CD8-positive, alpha-beta memory T cell (primary cell): ENCODE data around the gene FBXW12. TPM values are rescaled to one million over a fixed set of nuclear protein-coding genes. Genes with fewer than 3 reads are reported as not detected.

ENCODE experiments used
- CTCF ChIA-PET: fragments of 350-600 bp; sonication (Branson Sonifier 250); formaldehyde crosslinking; loops from one replicate; lab custom pipeline; 2021; ENCODE audit warnings: antibody characterized with exemption; lab: Charles Lee
- POLR2A ChIA-PET: fragments of 350-600 bp; sonication (Branson Sonifier 250); formaldehyde crosslinking; loops from one replicate; lab custom pipeline; 2021; ENCODE audit warnings: antibody characterized with exemption; lab: Charles Lee
- DNase-seq, 5 donors: peaks; one replicate each; pipeline versions ENCODE4 v3.0.0 to v3.0.0-alpha.2; 2020 to 2022; ENCODE audit warnings: mixed read lengths in 1 of 5
- H3K27ac ChIP-seq: one replicate; pipeline ENCODE4 v1.7.0; 2013; ENCODE audit warnings: low read depth, mild to moderate bottlenecking, low read length, moderate library complexity
- H3K27me3 ChIP-seq: 2 replicates; pipeline ENCODE4 v1.7.0; 2013; ENCODE audit warnings: low read length, mild to moderate bottlenecking; ENCODE audit not compliant: insufficient read depth, poor library complexity, severe bottlenecking
- H3K36me3 ChIP-seq: 2 replicates; pipeline ENCODE4 v1.7.0; 2013; ENCODE audit warnings: mild to moderate bottlenecking, low read length, moderate library complexity; ENCODE audit not compliant: insufficient read depth
- H3K4me1 ChIP-seq: 2 replicates; pipeline ENCODE4 v1.7.0; 2013; ENCODE audit warnings: mild to moderate bottlenecking, low read length, moderate library complexity; ENCODE audit not compliant: insufficient read depth
- H3K4me3 ChIP-seq: 2 replicates; pipeline ENCODE4 v1.7.0; 2013; ENCODE audit warnings: mild to moderate bottlenecking, low read length
- H3K9me3 ChIP-seq: 2 replicates; pipeline ENCODE4 v1.7.0; 2013; ENCODE audit warnings: mild to moderate bottlenecking, low read length
- H3K27ac Mint-ChIP-seq, 8 donors: one replicate each; pipeline ENCODE4 v1.8.0; 2020 to 2021; ENCODE audit warnings: mixed read lengths in 8 of 8, mild to moderate bottlenecking in 6 of 8, inconsistent platforms in 3 of 8, moderate library complexity in 3 of 8
- H3K27me3 Mint-ChIP-seq, 2 donors: one replicate each; pipeline ENCODE4 v1.8.0; 2020 to 2021; ENCODE audit warnings: mixed read lengths in 2 of 2, mild to moderate bottlenecking in 1 of 2, moderate library complexity in 1 of 2
- H3K36me3 Mint-ChIP-seq, 3 donors: one replicate each; pipeline ENCODE4 v1.8.0; 2020 to 2021; ENCODE audit warnings: mixed read lengths in 3 of 3, inconsistent platforms in 1 of 3, mild to moderate bottlenecking in 1 of 3
- H3K4me1 Mint-ChIP-seq, 3 donors: one replicate each; pipeline ENCODE4 v1.8.0; 2020 to 2021; ENCODE audit warnings: mixed read lengths in 3 of 3, inconsistent platforms in 1 of 3, mild to moderate bottlenecking in 1 of 3
- H3K4me3 Mint-ChIP-seq, 7 donors: one replicate each; pipeline ENCODE4 v1.8.0; 2020 to 2021; ENCODE audit warnings: mixed read lengths in 7 of 7, mild to moderate bottlenecking in 6 of 7, moderate library complexity in 4 of 7, inconsistent platforms in 2 of 7
- H3K9me3 Mint-ChIP-seq, 5 donors: one replicate each; pipeline ENCODE4 v1.8.0; 2020 to 2022; ENCODE audit warnings: mixed read lengths in 5 of 5, mild to moderate bottlenecking in 3 of 5, moderate library complexity in 2 of 5, inconsistent platforms in 1 of 5
- polyA plus RNA-seq: library from polyadenylated mRNA; unstranded; fragments of 300-500 nt; fragmentation: Illumina TruSeq; gene quantifications from one replicate; pipeline ENCODE4 v1.2.3, GENCODE V29; 2021
- total RNA-seq, 2 experiments: library from RNA; stranded (reverse); gene quantifications; one replicate each; pipeline ENCODE4 v1.2.3, GENCODE V29; 2021

FBXW12 gene
- total and polyA plus RNA-seq, 3 experiments from 2014 or later = not detected

DNA sequence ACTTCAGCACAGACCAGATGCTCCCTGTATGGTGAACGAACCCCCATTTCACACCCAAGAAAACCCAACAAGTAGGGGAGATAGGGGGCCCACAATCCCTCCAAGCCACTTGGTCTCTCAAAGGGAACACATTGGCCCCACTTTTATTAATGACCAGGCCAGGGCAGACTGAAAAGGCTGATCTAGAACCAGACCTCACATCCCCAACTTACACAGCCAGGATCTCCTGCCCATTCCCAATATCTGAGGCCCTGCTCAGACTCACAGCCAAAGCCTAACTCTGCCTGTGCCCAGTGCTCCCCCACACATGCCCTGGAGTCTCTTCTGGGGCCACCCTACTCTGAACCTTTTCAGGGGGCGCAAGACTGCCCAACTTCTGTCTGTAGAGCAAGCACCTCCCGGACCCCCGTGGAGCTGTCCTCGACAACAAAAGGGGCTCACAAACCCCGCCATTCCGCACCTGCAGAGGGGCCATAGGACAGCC is 56.1 kb downstream of the FBXW12 start:
- ChIA-PET CTCF (interaction anchor here (0.6 to 1.9 kb wide), 4 partner anchors 8 to 130 kb away, joined by 3 to 5 read pairs (median 3); no protein-coding TSS in a partner anchor), POLR2A (no interaction called here)
- Mint-ChIP-seq H3K36me3 (peaks cover 0 to 11% (median 0%) of the 10 kb centered on the region in 3 donors), H3K27me3 (peaks cover 0 to 4% of the 10 kb centered on the region in 2 donors), H3K27ac (peak overlapping the region in 6 of 8 donors; percentile 42 to 92 (median 56)), H3K4me3 (peak overlapping the region; percentile 40 to 84 (median 63)), H3K9me3 (no peaks in the 10 kb centered on the region), H3K4me1 (peaks cover 0 to 16% (median 2%) of the 10 kb centered on the region in 3 donors)
- Histone ChIP-seq H3K9me3 (no peaks in the 10 kb centered on the region), H3K27ac (no peak overlapping the region), H3K4me3 (no peak overlapping the region), H3K27me3 (no peaks in the 10 kb centered on the region), H3K36me3 (no peaks in the 10 kb centered on the region), H3K4me1 (peaks cover 8% of the 10 kb centered on the region)
- no peak for DNase-seq

DNA sequence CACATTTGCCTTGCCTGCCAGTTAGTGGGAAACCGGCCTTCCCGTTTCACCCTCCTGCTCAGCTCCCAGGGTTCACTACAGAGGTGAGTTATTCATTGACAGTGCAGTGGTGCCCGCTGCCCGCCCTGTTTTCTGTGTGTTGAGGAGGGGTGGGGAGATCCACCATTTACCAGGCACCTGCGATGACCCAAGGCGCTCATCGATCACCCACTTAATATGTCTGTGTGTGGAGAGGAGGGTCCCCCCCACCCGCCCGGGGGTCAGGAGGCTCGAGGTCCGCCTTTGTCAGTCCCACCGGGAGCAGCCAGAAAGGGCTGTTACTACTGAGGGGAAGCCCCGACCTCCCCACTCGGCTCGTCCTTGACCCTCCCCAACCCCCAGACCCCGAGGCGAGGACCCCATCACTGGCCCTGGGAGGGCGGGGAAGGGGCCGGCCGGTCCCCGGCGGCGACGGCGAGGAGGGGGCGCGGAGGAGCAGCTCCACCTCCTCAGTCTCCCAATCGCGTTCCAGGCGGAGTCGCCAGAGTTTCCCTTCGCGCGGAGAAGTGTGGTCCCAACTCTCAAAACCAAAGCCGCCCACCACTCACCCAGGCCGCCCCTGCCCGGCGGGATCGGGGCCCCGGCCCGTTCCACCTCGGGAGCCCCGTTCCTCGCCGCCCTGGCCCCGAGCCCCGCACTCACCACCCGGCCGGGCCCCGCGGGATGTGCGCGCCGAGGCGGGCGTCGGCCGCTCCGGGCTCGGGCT is 56.7 kb downstream of the FBXW12 start:
- Mint-ChIP-seq H3K9me3 (no peaks in the 10 kb centered on the region), H3K4me1 (peaks cover 0 to 16% (median 2%) of the 10 kb centered on the region in 3 donors), H3K27ac (peak overlapping the region in 2 of 8 donors; percentile 56 to 92), H3K27me3 (peaks cover 0 to 4% of the 10 kb centered on the region in 2 donors), H3K36me3 (peaks cover 0 to 16% (median 0%) of the 10 kb centered on the region in 3 donors), H3K4me3 (peak overlapping the region; percentile 40 to 84 (median 63))
- H3K27me3 ChIP-seq = no peaks in the 10 kb centered on the region
- no peak overlapping the region for H3K4me3 ChIP-seq
- POLR2A ChIA-PET = interaction anchor here (0.5 to 1.2 kb wide), 2 partner anchors 11 to 17 kb away, joined by 3 read pairs; partner anchors contain the start of gene CCDC51
- no peaks in the 10 kb centered on the region for H3K36me3 ChIP-seq
- CTCF ChIA-PET = interaction anchor here (1.0 to 1.9 kb wide), 4 partner anchors 11 to 129 kb away, joined by 3 to 5 read pairs (median 3); partner anchors contain the start of genes CCDC51 and TMA7
- H3K4me1 ChIP-seq = peaks cover 8% of the 10 kb centered on the region
- H3K9me3 ChIP-seq = no peaks in the 10 kb centered on the region
- H3K27ac ChIP-seq = peak overlapping the region; percentile 4
- no peak for DNase-seq

DNA sequence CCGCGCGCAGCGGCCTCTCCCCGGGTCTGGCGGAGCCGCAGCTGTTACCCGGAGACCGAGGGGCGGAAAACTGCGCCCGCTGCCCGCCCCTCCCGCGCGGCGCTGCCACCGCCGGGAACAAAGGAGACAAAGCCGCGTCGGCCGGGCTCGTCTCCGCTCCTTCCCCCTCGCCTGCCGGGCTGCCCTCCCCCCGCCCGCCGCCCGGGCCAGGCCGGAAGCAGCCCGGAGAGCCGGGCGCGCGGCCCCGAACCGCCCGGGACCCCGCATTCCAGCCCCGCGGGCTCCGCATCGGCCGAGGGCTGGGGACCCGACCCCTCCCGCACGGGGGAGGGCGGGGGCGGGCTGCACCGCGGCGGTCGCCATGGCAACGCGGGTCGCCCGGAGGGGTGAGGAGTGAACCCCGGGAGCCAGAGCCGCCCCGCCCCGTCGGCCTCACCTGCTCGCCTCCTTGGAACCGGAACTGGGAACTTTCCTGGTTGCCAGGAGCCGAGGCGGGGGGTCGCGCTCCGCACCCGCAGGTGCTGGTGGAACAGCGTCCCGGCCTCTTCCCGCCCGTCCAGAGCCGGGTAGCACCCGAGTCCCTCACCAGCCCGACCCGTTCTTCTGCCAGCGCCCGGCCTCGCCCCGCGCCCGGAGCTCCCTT is 57.4 kb downstream of the FBXW12 start:
- peaks cover 0 to 4% of the 10 kb centered on the region in 2 donors for H3K27me3 Mint-ChIP-seq
- peak overlapping the region in 2 of 8 donors; percentile 24 to 74 for H3K27ac Mint-ChIP-seq
- DNase-seq = peak; percentile 56 to 80 (median 68)
- H3K36me3 Mint-ChIP-seq = peaks cover 0 to 21% (median 0%) of the 10 kb centered on the region in 3 donors
- H3K4me3 Mint-ChIP-seq = peak overlapping the region; percentile 72 to 94 (median 78)
- H3K27ac ChIP-seq = peak overlapping the region; percentile 4
- peak overlapping the region; percentile 28 for H3K4me3 ChIP-seq
- peaks cover 5 to 21% (median 5%) of the 10 kb centered on the region in 3 donors for H3K4me1 Mint-ChIP-seq
- no peaks in the 10 kb centered on the region for H3K9me3 ChIP-seq
- H3K4me1 ChIP-seq = peaks cover 11% of the 10 kb centered on the region
- H3K36me3 ChIP-seq = peaks cover 4% of the 10 kb centered on the region
- H3K27me3 ChIP-seq = no peaks in the 10 kb centered on the region
- ChIA-PET POLR2A (interaction anchor here (0.5 to 1.2 kb wide), 2 partner anchors 10 to 16 kb away, joined by 3 read pairs; partner anchors contain the start of gene CCDC51), CTCF (interaction anchor here (1.0 to 2.0 kb wide), 6 partner anchors 10 to 128 kb away, joined by 3 to 9 read pairs (median 4); partner anchors contain the start of genes CCDC51 and TMA7)
- H3K9me3 Mint-ChIP-seq = no peaks in the 10 kb centered on the region

DNA sequence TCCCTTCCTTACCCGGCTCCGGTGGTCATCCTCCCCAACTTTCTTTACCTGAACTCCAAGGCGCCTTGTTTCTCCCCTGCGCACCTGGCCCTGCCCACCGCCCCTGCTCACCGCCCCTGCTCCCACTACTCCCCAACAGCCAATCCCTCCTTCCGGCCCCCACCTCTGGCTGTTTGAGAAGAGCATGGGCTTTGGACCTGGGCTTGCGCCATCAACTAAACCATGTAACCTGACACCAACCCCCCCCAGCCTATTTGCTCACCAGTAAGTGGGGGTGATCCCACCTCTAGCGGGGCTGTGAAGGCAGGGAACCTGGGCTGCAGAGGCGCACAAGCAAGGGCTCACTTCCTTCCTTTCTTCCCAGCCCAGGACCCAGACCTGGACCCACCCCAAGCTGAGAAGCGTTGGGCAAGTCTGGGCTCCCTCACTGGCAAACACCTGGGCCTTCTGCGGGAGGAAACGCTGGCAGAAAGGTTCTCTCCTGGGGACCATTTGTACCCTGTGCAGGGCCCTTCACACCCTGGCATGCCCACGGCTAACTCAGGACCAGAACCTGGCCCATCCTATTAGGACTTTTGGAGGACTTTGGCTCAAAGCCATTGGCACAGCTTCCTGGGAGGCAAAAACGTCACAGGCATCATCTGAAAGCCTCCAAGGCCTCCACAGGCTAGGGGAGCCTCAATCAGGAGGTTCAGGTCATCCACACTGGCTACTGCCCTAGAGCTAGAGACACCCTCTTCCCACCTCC is 58.1 kb downstream of the FBXW12 start, which contains the start of gene PLXNB1:
PLXNB1 (minus strand) TSS at position 127 of the 748 bp plus-strand sequence. CDS start 5,475 bp downstream, outside the sequence.
- Mint-ChIP-seq H3K4me3 (peak within 1 kb of the TSS; percentile 72 to 94 (median 78)), H3K9me3 (no peaks in the 10 kb centered on the region), H3K4me1 (peaks cover 5 to 25% (median 10%) of the 10 kb centered on the region in 3 donors), H3K36me3 (peaks cover 0 to 21% (median 0%) of the 10 kb centered on the region in 3 donors), H3K27ac (peak within 1 kb of the TSS in 6 of 8 donors; percentile 24 to 84 (median 64)), H3K27me3 (peaks cover 0 to 4% of the 10 kb centered on the region in 2 donors)
- Histone ChIP-seq H3K27ac (peak within 1 kb of the TSS; percentile 4), H3K4me1 (peaks cover 13% of the 10 kb centered on the region), H3K27me3 (no peaks in the 10 kb centered on the region), H3K9me3 (no peaks in the 10 kb centered on the region), H3K36me3 (peaks cover 4% of the 10 kb centered on the region), H3K4me3 (peak within 1 kb of the TSS; percentile 28)
- CTCF ChIA-PET = interaction anchor here (1.4 to 2.0 kb wide), 2 partner anchors 10 to 29 kb away, joined by 5 to 9 read pairs; partner anchors contain the start of genes CCDC51 and TMA7
- peak in 1 of 5 donors; percentile 27 for DNase-seq
- POLR2A ChIA-PET = interaction anchor here (1.2 kb wide), 1 partner anchor 9 kb away, joined by 3 read pairs; the partner anchor contains the start of gene CCDC51

DNA sequence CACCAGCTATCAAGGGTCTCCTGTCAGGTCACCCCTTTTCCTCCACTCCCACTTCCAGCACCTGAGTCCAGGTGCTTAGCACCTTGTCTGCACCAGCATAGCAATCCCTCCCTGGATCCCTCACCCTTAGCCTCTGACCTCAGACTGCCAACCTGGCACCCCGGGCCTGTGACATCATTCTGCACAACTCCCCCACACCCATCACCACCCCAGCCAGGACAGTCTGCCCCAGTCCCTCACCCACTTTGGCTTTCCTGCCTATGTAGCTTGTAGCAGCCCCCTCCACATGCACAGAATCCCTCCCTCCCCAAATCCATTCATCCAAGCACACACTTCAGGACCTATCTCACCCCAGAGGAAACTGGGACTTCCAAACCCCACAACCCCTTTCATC is 58.7 kb downstream of the FBXW12 start:
- Histone ChIP-seq H3K36me3 (peaks cover 4% of the 10 kb centered on the region), H3K27me3 (no peaks in the 10 kb centered on the region), H3K4me1 (peaks cover 17% of the 10 kb centered on the region), H3K4me3 (no peak overlapping the region), H3K27ac (no peak overlapping the region), H3K9me3 (no peaks in the 10 kb centered on the region)
- ChIA-PET CTCF (interaction anchor here (0.9 to 2.0 kb wide), 3 partner anchors 9 to 30 kb away, joined by 3 to 9 read pairs (median 5); partner anchors contain the start of genes CCDC51 and TMA7), POLR2A (no interaction called here)
- Mint-ChIP-seq H3K27me3 (peaks cover 0 to 4% of the 10 kb centered on the region in 2 donors), H3K4me1 (peaks cover 5 to 25% (median 10%) of the 10 kb centered on the region in 3 donors), H3K27ac (peak overlapping the region in 4 of 8 donors; percentile 35 to 72 (median 56)), H3K36me3 (peaks cover 0 to 21% (median 0%) of the 10 kb centered on the region in 3 donors), H3K9me3 (no peaks in the 10 kb centered on the region), H3K4me3 (peak overlapping the region; percentile 72 to 94 (median 78))
- peak in 1 of 5 donors; percentile 36 for DNase-seq

DNA sequence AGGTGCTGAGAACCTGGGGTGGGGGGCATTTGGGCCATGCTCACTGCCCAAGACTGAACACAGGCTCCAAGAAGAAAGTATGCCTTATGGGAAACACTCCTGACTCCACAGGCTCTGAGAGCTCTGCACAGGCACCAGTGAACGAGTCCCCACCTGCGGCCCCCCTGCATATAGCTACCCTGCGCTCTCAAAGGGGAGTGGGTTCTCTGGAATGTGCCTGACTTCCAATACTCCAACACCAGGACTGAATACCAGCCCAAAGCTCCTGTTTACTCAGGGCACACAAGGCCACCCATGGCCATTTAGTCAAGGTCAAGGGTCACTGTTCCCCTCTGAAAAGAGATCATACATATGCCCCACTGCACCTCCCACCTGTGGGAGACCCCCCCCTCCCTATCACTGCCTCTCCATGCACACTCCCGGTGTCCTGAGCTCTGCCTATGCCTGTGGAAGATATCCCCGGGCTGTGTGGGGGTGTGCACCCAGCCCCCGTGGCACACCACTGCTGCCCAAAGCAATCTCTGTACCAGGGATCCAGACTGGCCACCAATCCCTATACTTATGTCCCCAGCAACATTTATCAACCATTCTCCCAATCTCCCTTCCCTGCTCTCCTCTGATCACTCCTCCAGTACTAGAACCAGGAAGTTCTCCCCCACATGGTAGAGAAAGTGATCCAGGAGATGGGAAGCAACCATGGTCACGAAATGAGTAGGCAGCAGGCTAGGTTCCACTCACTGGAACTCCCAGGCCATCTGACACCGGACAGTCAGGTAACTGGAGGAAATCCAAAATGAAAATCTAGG is 59.4 kb downstream of the FBXW12 start:
- peak in 1 of 5 donors; percentile 14 for DNase-seq
- Histone ChIP-seq H3K36me3 (peaks cover 4% of the 10 kb centered on the region), H3K27me3 (no peaks in the 10 kb centered on the region), H3K9me3 (no peaks in the 10 kb centered on the region), H3K4me3 (no peak overlapping the region), H3K4me1 (peaks cover 24% of the 10 kb centered on the region), H3K27ac (no peak overlapping the region)
- H3K27me3 Mint-ChIP-seq = peaks cover 0 to 4% of the 10 kb centered on the region in 2 donors
- H3K9me3 Mint-ChIP-seq = no peaks in the 10 kb centered on the region
- H3K4me3 Mint-ChIP-seq = peak overlapping the region; percentile 65 to 82 (median 78)
- peaks cover 5 to 25% (median 10%) of the 10 kb centered on the region in 3 donors for H3K4me1 Mint-ChIP-seq
- H3K27ac Mint-ChIP-seq = peak overlapping the region in 4 of 8 donors; percentile 35 to 78 (median 56)
- peaks cover 0 to 21% (median 0%) of the 10 kb centered on the region in 3 donors for H3K36me3 Mint-ChIP-seq
- POLR2A ChIA-PET = no interaction called here
- CTCF ChIA-PET = interaction anchor here (0.9 to 6.4 kb wide), 4 partner anchors 9 to 31 kb away, joined by 3 to 176 read pairs (median 6); partner anchors contain the start of genes CCDC51 and TMA7
